ENCODE results near the gene RPTOR.

The RPTOR gene

GRCh38 chr17:80833952-80834892, 289.6 kb downstream of the RPTOR start:
- Histone ChIP-seq H3K18ac (ENCODE audit: low read length) (peak overlapping the region; percentile 36), H3K14ac (ENCODE audit: low read length) (peak overlapping the region; percentile 51), H3K23ac (ENCODE audit: low read depth, low read length, poor library complexity) (peak overlapping the region; percentile 21), H3K79me1 (ENCODE audit: low read depth, low read length) (peaks cover 1% of the 10 kb centered on the region), H3K27me3 (ENCODE audit: control insufficient read depth in 3 of 3, insufficient read depth in 3 of 3, low read depth in 1 of 3, low read length in 3 of 3) (no peaks in the 10 kb centered on the region), H3K9ac (ENCODE audit: low read depth, low read length, poor library complexity) (peak overlapping the region; percentile 61), H2BK120ac (ENCODE audit: low read depth, low read length) (no peak overlapping the region), H2BK12ac (ENCODE audit: low read length) (no peak overlapping the region), H3K4me1 (ENCODE audit: control insufficient read depth in 2 of 2, insufficient read depth in 1 of 2, low read depth in 1 of 2, low read length in 2 of 2) (peaks cover 12 to 21% of the 10 kb centered on the region in 2 donors), H3K27ac (replicated peaks; ENCODE audit: low read length) (no peak overlapping the region), H3K4me2 (ENCODE audit: insufficient read depth, low read length, poor library complexity, severe bottlenecking) (no peak overlapping the region), H2BK5ac (ENCODE audit: low read length) (no peak overlapping the region), H4K8ac (ENCODE audit: low read depth, low read length) (no peak overlapping the region), H2AK5ac (ENCODE audit: low read depth, low read length) (peak overlapping the region; percentile 71), H3K4ac (ENCODE audit: low read length) (no peak overlapping the region), H3K36me3 (replicated peaks in 1 of 2; ENCODE audit: control insufficient read depth in 2 of 2, insufficient read depth in 2 of 2, low read length in 2 of 2) (no peaks in the 10 kb centered on the region), H3K4me3 (ENCODE audit: low read length in 2 of 2) (no peak overlapping the region), H4K91ac (ENCODE audit: low read depth, low read length, poor library complexity) (no peak overlapping the region), H2BK15ac (ENCODE audit: low read length) (no peak overlapping the region), H2AFZ (ENCODE audit: low read length) (no peak overlapping the region), H3K9me3 (replicated peaks in 1 of 2; ENCODE audit: control insufficient read depth in 2 of 2, insufficient read depth in 1 of 2, low read depth in 1 of 2, low read length in 2 of 2) (peaks cover 2% of the 10 kb centered on the region in 2 donors)
- DNase-seq (ENCODE audit: low spot score), result no peak
- WGBS, 2 donors (ENCODE audit: extremely low coverage in 2 of 2, insufficient read length in 2 of 2, insufficient replicate concordance in 1 of 2), result no CpG with 5 or more reads among the region's 42 CpGs

GRCh38 chr17:80834893-80835275, 290.2 kb downstream of the RPTOR start:
- WGBS, 2 donors (ENCODE audit: extremely low coverage in 2 of 2, insufficient read length in 2 of 2, insufficient replicate concordance in 1 of 2), result no CpG with 5 or more reads among the region's 2 CpGs
- Histone ChIP-seq H3K79me1 (ENCODE audit: low read depth, low read length) (peaks cover 1% of the 10 kb centered on the region), H2BK5ac (ENCODE audit: low read length) (no peak overlapping the region), H3K9me3 (replicated peaks in 1 of 2; ENCODE audit: control insufficient read depth in 2 of 2, insufficient read depth in 1 of 2, low read depth in 1 of 2, low read length in 2 of 2) (peaks cover 2% of the 10 kb centered on the region in 2 donors), H3K14ac (ENCODE audit: low read length) (no peak overlapping the region), H4K8ac (ENCODE audit: low read depth, low read length) (no peak overlapping the region), H3K36me3 (replicated peaks in 1 of 2; ENCODE audit: control insufficient read depth in 2 of 2, insufficient read depth in 2 of 2, low read length in 2 of 2) (no peaks in the 10 kb centered on the region), H3K4ac (ENCODE audit: low read length) (no peak overlapping the region), H2BK120ac (ENCODE audit: low read depth, low read length) (no peak overlapping the region), H3K27ac (replicated peaks; ENCODE audit: low read length) (no peak overlapping the region), H3K4me3 (ENCODE audit: low read length in 2 of 2) (no peak overlapping the region), H3K4me2 (ENCODE audit: insufficient read depth, low read length, poor library complexity, severe bottlenecking) (no peak overlapping the region), H3K9ac (ENCODE audit: low read depth, low read length, poor library complexity) (no peak overlapping the region), H2BK12ac (ENCODE audit: low read length) (no peak overlapping the region), H2AFZ (ENCODE audit: low read length) (no peak overlapping the region), H4K91ac (ENCODE audit: low read depth, low read length, poor library complexity) (no peak overlapping the region), H3K4me1 (ENCODE audit: control insufficient read depth in 2 of 2, insufficient read depth in 1 of 2, low read depth in 1 of 2, low read length in 2 of 2) (peaks cover 12 to 21% of the 10 kb centered on the region in 2 donors), H3K18ac (ENCODE audit: low read length) (no peak overlapping the region), H2BK15ac (ENCODE audit: low read length) (no peak overlapping the region), H3K27me3 (ENCODE audit: control insufficient read depth in 3 of 3, insufficient read depth in 3 of 3, low read depth in 1 of 3, low read length in 3 of 3) (no peaks in the 10 kb centered on the region), H3K23ac (ENCODE audit: low read depth, low read length, poor library complexity) (no peak overlapping the region), H2AK5ac (ENCODE audit: low read depth, low read length) (no peak overlapping the region)
- no peak for DNase-seq (ENCODE audit: low spot score)

GRCh38 chr17:80835816-80836657, 291.4 kb downstream of the RPTOR start:
- Histone ChIP-seq H3K18ac (ENCODE audit: low read length) (no peak overlapping the region), H2AFZ (ENCODE audit: low read length) (no peak overlapping the region), H3K9me3 (replicated peaks in 1 of 2; ENCODE audit: control insufficient read depth in 2 of 2, insufficient read depth in 1 of 2, low read depth in 1 of 2, low read length in 2 of 2) (peaks cover 1 to 2% of the 10 kb centered on the region in 2 donors), H3K4me2 (ENCODE audit: insufficient read depth, low read length, poor library complexity, severe bottlenecking) (no peak overlapping the region), H2BK15ac (ENCODE audit: low read length) (no peak overlapping the region), H3K36me3 (replicated peaks in 1 of 2; ENCODE audit: control insufficient read depth in 2 of 2, insufficient read depth in 2 of 2, low read length in 2 of 2) (no peaks in the 10 kb centered on the region), H4K8ac (ENCODE audit: low read depth, low read length) (no peak overlapping the region), H3K27ac (replicated peaks; ENCODE audit: low read length) (no peak overlapping the region), H3K27me3 (ENCODE audit: control insufficient read depth in 3 of 3, insufficient read depth in 3 of 3, low read depth in 1 of 3, low read length in 3 of 3) (no peaks in the 10 kb centered on the region), H3K4me3 (ENCODE audit: low read length in 2 of 2) (no peak overlapping the region), H2BK12ac (ENCODE audit: low read length) (no peak overlapping the region), H3K9ac (ENCODE audit: low read depth, low read length, poor library complexity) (no peak overlapping the region), H4K91ac (ENCODE audit: low read depth, low read length, poor library complexity) (no peak overlapping the region), H2AK5ac (ENCODE audit: low read depth, low read length) (no peak overlapping the region), H3K14ac (ENCODE audit: low read length) (no peak overlapping the region), H3K79me1 (ENCODE audit: low read depth, low read length) (peaks cover 1% of the 10 kb centered on the region), H3K4ac (ENCODE audit: low read length) (no peak overlapping the region), H3K4me1 (ENCODE audit: control insufficient read depth in 2 of 2, insufficient read depth in 1 of 2, low read depth in 1 of 2, low read length in 2 of 2) (peaks cover 12 to 21% of the 10 kb centered on the region in 2 donors), H2BK120ac (ENCODE audit: low read depth, low read length) (no peak overlapping the region), H2BK5ac (ENCODE audit: low read length) (no peak overlapping the region), H3K23ac (ENCODE audit: low read depth, low read length, poor library complexity) (no peak overlapping the region)
- no peak for DNase-seq (ENCODE audit: low spot score)
- no CpG with 5 or more reads among the region's 30 CpGs for WGBS, 2 donors (ENCODE audit: extremely low coverage in 2 of 2, insufficient read length in 2 of 2, insufficient replicate concordance in 1 of 2)

GRCh38 chr17:80836658-80836965, 292.0 kb downstream of the RPTOR start:
- H2BK5ac ChIP-seq (ENCODE audit: low read length), result no peak overlapping the region
- peak overlapping the region; percentile 86 for H3K23ac ChIP-seq (ENCODE audit: low read depth, low read length, poor library complexity)
- H3K9me3 ChIP-seq (replicated peaks in 1 of 2; ENCODE audit: control insufficient read depth in 2 of 2, insufficient read depth in 1 of 2, low read depth in 1 of 2, low read length in 2 of 2), result peaks cover 0 to 2% of the 10 kb centered on the region in 2 donors
- no peak overlapping the region for H2BK12ac ChIP-seq (ENCODE audit: low read length)
- no peak overlapping the region for H2AK5ac ChIP-seq (ENCODE audit: low read depth, low read length)
- H2BK120ac ChIP-seq (ENCODE audit: low read depth, low read length), result no peak overlapping the region
- no peak overlapping the region for H2BK15ac ChIP-seq (ENCODE audit: low read length)
- no peak for DNase-seq (ENCODE audit: low spot score)
- no peaks in the 10 kb centered on the region for H3K27me3 ChIP-seq (ENCODE audit: control insufficient read depth in 3 of 3, insufficient read depth in 3 of 3, low read depth in 1 of 3, low read length in 3 of 3)
- no peak overlapping the region for H4K91ac ChIP-seq (ENCODE audit: low read depth, low read length, poor library complexity)
- no peak overlapping the region for H3K4me3 ChIP-seq (ENCODE audit: low read length in 2 of 2)
- peaks cover 1% of the 10 kb centered on the region for H3K79me1 ChIP-seq (ENCODE audit: low read depth, low read length)
- no peak overlapping the region for H3K14ac ChIP-seq (ENCODE audit: low read length)
- H3K9ac ChIP-seq (ENCODE audit: low read depth, low read length, poor library complexity), result no peak overlapping the region
- no CpG with 5 or more reads among the region's 7 CpGs for WGBS, 2 donors (ENCODE audit: extremely low coverage in 2 of 2, insufficient read length in 2 of 2, insufficient replicate concordance in 1 of 2)
- no peak overlapping the region for H3K4me2 ChIP-seq (ENCODE audit: insufficient read depth, low read length, poor library complexity, severe bottlenecking)
- H3K27ac ChIP-seq (replicated peaks; ENCODE audit: low read length), result no peak overlapping the region
- H3K4me1 ChIP-seq (ENCODE audit: control insufficient read depth in 2 of 2, insufficient read depth in 1 of 2, low read depth in 1 of 2, low read length in 2 of 2), result peaks cover 12 to 21% of the 10 kb centered on the region in 2 donors
- H4K8ac ChIP-seq (ENCODE audit: low read depth, low read length), result no peak overlapping the region
- no peak overlapping the region for H2AFZ ChIP-seq (ENCODE audit: low read length)
- H3K4ac ChIP-seq (ENCODE audit: low read length), result no peak overlapping the region
- H3K36me3 ChIP-seq (replicated peaks in 1 of 2; ENCODE audit: control insufficient read depth in 2 of 2, insufficient read depth in 2 of 2, low read length in 2 of 2), result no peaks in the 10 kb centered on the region
- no peak overlapping the region for H3K18ac ChIP-seq (ENCODE audit: low read length)

All from neuronal stem cell (in vitro differentiated cells).